HG03439 (cell line): Measurements from ENCODE around the gene SPA17.

ENCODE experiments used
- ATAC-seq: cut with Tn5 transposase; IDR thresholded peaks from one replicate; pipeline ENCODE4 v1.9.1; 2021; ENCODE audit warnings: mild to moderate bottlenecking, moderate library complexity; ENCODE audit not compliant: unreplicated experiment

The SPA17 gene

DNA sequence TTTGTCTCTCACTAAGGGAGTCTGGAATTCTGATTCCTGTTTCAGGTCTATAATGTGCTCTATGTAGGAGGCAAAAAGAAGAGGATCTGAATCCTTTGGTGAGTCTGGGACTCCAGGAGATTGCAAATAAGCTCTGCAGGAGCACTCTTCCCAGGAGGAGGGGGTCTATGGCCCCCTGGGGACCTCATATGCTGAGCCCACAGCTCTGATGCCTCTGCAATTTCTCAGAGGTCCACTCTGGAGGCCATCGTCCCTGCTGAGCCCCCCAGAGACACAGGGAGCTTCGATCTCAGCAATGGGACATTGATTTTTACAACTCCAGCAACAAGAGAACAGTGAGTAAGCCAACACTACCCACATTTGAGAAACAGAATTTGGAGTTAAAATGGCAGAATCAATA is 45.8 kb downstream of the SPA17 start:
- ATAC-seq, result no peak

- no peak for ATAC-seq
Observed at GRCh38 chr11:124722176-124722575, 48.5 kb downstream of the SPA17 start.

DNA sequence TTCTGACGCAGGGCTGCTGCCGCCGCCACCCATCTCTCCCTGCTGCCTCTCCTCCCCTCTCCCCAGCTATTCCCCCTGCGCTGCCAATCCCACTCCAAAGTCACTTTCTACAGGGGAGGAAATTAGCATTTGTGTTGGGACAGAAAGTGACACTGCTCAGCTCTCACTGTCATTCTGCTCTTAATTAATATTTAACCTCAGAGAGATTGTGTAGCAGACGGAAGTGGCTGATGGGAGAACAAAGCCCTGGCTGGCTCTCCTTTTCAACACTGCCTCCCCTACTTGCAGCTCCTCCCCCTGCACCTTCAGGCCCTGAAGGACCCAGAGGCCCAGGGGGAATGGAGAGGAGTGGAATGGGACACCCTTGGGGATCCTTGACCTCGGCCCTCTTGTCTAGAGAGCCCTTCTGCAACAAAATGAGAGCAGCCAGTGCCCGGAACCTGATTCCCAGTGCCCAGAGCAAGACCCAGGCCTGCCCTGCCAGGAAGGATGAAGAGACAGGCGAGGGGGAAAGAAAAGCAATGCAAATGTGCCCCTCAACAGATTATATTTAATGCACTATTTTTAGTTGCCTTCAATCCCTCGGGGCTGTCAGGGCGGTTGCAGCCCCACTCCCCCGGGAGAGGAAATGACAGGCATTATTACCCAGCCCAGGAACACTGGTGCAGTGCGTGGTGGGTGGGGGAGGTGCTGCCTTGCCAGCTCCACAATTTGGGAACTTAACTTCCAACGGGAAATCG is 51.4 kb downstream of the SPA17 start:
- peak; percentile 78 for ATAC-seq

DNA sequence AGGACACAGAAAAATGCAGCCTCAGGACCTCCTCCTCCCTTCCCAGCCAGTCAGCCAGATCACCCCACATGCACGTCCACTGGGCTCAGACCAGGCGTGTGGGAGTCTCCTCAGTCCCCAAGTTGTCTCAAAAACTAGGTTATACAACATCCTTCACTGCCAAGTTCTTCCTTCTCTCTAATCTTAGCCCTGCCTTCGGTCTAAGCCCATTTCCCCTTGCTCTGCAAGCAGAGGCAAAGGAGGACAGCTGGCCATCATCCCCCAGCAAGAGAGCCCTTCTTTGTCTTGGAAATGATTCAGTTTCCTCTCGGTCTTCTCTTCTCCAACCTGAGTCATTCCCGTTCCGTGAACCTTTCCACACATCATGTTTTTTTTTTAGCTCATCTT is 52.0 kb downstream of the SPA17 start:
- no peak for ATAC-seq

GRCh38 chr11:124727474-124727873 is 53.8 kb downstream of the SPA17 start:
- no peak for ATAC-seq

DNA sequence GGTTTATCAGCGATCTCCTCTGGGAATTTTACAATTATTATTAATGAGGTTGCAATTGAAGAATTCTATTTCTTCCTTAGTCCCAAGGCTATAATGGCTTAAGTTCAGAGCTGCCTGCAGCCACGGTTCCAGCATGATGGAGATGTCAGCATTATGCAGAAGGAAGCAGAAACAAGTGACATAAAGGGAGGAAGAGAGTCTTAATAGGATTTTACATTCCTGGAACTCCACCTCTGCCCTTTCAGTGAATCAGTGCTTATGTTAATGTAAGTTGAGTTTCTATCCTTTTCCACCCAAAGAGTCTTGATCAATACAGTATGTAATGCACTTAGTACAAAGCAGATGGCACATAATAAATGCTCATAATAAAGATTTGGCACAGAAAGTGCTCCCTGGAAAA is 54.4 kb downstream of the SPA17 start:
- ATAC-seq, result no peak

GRCh38 chr11:124729571-124729970 is 55.9 kb downstream of the SPA17 start:
- ATAC-seq, result no peak

DNA sequence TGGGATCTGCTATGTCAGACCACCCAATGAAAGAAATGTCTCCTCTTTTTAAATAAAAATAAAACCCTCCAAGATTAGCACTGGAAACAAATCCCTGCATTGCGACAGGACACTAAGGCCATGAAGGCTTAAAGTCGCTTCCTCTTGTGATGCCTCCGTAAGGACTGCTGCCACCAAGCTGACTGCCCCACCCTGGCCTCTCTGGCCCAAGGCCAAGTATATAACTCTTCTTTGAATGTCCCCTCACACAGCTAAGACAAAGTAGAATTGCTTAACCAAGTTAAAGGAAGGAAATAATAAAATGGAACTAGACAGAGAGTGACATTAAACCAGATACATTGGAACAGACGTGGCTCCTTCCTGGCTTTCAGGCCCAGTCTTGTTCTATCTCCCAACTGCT is 58.5 kb downstream of the SPA17 start:
- ATAC-seq, result no peak

DNA sequence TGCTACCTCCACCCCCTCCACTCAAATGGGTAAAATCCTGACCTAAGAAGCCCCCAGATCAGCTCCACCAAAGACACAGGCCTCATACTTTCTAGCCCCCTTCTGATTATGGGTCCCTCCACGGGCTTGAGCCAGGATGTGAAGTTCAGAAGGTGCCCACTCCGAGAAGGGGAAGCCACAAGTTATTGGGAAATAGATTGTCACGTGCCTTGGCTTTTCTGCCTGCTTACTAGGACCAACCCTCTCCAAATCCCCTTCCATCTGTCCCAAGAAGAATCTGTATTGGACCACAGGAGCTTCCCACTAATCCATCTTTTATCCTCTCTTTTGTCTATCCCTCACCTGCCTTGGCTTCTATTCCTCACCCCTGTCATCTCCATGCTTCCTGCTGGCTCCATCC is 63.0 kb downstream of the SPA17 start:
- ATAC-seq, result no peak

GRCh38 chr11:124737638-124738305 is 64.1 kb downstream of the SPA17 start:
- ATAC-seq, result no peak

DNA sequence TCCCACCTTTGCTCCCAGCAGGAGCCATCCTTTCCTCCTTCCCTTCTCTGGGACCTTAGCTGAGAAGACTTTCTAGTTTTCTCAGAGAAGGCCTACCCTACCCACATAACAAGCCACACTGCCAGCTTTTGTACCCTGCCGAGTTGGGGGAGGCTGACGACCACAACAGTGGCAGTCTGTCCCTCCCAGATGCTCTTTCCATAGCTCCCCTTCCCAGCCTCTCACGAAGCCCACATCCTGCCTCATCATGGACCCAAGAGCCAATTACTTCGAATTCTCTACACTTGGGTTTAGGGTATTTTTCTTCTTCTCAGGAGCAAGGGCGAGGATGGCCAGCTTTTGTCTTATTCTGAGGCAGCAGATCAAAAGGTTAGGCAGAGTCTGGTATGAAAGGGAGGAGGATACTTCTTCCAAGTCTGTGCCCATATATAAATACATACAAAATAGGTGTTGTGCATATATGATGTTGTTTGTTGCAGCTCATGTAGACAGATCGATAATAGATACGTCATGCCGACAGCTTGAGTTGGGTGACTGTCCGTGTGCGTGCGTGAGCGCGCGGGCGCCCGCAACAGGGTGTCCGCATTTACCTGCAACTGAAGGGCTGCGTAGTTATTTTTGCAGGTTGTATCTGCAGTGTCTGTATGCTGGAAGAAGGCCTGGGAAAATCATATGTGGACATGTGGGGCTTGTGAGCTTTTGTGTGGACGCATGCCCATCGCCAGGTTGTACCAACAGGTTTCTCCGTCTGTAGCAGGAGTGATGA is 65.2 kb downstream of the SPA17 start:
- no peak for ATAC-seq

DNA sequence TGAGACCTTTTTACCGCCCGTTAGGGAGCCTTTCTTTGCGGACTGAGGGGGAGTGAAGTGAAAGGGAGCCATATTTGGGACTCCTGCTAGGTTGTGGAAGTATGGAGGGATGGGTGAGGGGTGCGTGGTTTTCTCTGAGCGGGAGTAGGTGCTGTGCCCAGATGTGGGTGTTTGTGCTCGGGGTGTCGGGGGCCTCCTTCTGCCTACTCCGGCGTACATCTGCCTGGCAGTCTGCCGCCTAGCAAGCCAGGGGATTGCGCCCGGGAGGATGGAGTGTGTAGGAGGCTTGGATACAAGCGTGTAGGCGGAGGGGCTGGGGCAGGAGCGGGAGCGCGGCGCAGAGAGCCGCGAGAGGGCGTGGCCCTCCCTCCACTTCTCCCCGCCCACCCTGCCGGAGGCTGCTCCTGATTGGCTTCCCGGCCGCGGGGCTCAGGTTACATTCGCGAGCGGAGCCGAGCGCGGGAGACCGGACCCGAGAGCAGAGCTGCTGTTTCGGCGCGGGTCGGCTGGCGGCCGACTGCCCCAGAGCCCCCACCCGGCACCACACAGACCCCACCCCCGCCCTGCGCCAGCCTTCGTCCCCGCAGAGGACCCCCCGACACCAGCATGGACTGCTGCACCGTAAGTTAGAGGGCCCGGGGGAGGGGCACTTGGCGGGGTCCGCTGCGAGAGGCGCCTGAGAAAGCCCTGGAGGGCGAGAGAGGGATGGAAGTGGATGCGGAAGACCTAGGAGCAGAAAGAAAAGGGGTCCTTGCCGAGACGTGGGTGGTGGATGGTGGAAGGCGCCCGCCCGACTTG is 66.0 kb downstream of the SPA17 start, which contains the start of gene NRGN:
Gene NRGN (plus strand): TSS at position 464 of the 798 bp plus-strand sequence. CDS start 143 bp downstream, at position 607.
- ATAC-seq, result peak; percentile 98

DNA sequence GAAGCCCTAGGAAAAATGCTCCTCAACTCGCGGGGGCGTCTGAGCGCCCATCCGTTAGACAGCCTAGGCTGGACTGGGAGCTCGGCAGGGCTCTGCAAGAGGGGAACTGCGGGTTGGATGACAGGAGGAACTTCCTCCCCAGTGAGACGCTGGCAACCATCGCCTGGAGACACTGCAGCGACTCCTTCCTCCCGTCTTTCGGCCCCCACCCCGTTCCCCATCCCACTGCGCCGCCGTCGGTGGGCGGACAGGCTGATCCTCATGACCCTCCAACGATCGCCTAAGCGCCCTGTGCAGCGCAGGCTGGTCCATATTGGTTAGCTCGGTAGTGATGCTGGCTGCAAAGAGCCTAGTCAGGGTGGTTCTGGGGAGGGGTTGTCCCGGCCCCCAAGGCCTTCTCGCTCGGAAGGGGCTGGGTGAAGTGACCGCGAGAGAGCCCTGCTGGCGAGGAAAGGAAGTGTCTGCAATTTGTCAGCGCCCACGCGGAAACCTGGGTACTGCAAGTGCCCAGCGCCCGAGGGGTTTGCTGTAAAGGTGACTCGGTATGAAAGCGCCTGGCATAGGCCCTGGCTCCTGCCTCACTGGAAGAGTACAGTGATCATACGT is 66.7 kb downstream of the SPA17 start:
- ATAC-seq, result peak; percentile 30

- ATAC-seq, result no peak
Observed at GRCh38 chr11:124742555-124742954, 68.9 kb downstream of the SPA17 start.

DNA sequence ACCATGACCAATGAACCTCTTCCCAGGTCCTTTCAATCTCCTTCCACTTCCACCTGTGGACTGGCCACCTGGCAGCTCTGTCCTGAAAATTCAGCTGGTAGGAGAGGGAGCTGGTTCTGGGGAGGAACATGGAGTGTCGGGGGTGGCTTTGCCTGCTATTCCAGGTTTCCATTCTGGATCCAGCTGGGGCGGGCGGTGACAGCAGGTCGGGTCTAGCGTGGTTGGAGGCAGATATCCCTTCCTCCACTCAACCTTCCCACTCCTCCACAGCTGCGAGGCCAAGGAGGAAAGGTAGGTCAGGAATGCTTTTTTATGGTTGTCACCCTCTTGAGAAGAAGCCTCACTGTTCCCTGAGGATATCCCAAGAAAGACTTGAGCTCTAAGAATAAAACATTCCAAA is 69.3 kb downstream of the SPA17 start:
- no peak for ATAC-seq

- ATAC-seq, result no peak
Observed at GRCh38 chr11:124745270-124745834, 71.6 kb downstream of the SPA17 start.

DNA sequence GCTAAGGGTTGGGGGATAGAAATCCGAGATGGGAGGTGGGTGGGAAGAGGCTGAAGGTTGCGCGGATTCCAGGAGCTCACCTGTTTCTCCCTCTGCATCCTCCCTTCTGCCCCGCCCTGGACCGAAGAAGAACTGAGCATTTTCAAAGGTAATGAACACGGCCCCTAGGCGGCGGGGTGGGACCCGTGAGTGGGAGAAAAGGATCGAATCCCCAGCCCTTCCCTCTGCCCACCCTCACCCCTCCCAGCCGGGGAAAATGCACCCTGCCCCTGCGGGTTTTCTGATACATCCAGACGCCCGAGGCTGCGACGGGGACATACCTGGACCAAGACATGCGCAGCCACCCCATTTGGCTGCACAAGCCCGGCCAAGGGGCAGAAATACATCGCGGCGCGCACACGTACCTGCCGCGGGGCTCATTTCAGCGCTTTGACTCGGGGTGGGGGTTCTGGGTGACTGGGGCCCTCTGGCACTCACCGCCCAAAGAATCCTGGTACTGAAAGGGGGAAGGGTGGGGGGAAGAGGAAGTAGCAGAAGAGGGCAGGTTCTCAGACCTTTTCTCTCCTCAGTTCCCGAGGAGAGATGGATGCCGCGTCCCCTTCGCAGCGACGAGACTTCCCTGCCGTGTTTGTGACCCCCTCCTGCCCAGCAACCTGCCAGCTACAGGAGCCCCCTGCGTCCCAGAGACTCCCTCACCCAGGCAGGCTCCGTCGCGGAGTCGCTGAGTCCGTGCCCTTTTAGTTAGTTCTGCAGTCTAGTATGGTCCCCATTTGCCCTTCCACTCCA is 72.3 kb downstream of the SPA17 start:
- ATAC-seq, result peak; percentile 5

GRCh38 chr11:124746621-124747243 is 73.0 kb downstream of the SPA17 start:
- ATAC-seq, result peak; percentile 90
